ENCODE measurements around the gene HLA-DQB1. TPM values are rescaled to one million over a fixed set of nuclear protein-coding genes. Genes with fewer than 3 reads are reported as not detected.

Gene HLA-DQB1
- total and polyA plus RNA-seq, 5 donors, result 5.7 to 19.8 (median 14.8) TPM

Other genes with a start within 250 kb of the HLA-DQB1 start
- 100 to 1,000 TPM in 1 of 4 donors, 10 to 100 TPM in 3; 79.4 to 139 (median 88.9) TPM for gene HLA-DRA, start 226.8 kb downstream of the HLA-DQB1 start, total RNA-seq
- 66.7 TPM for gene HLA-DRA, start 226.8 kb downstream of the HLA-DQB1 start, polyA plus RNA-seq
- 10 to 100 TPM; 22.9 to 98.5 (median 60.7) TPM for gene HLA-DRB5, start 136.4 kb downstream of the HLA-DQB1 start, total RNA-seq
- gene HLA-DRB5, start 136.4 kb downstream of the HLA-DQB1 start, polyA plus RNA-seq, result 0.45 TPM
- gene HLA-DRB1, start 76.8 kb downstream of the HLA-DQB1 start, total RNA-seq, result 100 to 1,000 TPM in 2 of 4 donors, 10 to 100 TPM in 2; 33.7 to 153 (median 104) TPM
- 30.1 TPM for gene HLA-DRB1, start 76.8 kb downstream of the HLA-DQB1 start, polyA plus RNA-seq
- 10 to 100 TPM in 2 of 4 donors, 1 to 10 TPM in 2; 6.5 to 18.4 (median 8.9) TPM for gene HLA-DQA1, start 29.3 kb downstream of the HLA-DQB1 start, total RNA-seq
- gene HLA-DQA1, start 29.3 kb downstream of the HLA-DQB1 start, polyA plus RNA-seq, result 6.0 TPM
- 1 to 10 TPM in 1 of 4 donors, under 1 TPM in 2, not detected in 1; 0.34 to 2.8 (median 0.45) TPM for gene HLA-DQA2, start 74.7 kb upstream of the HLA-DQB1 start, total RNA-seq
- not detected for gene HLA-DQA2, start 74.7 kb upstream of the HLA-DQB1 start, polyA plus RNA-seq
- 1 to 10 TPM in 1 of 4 donors, under 1 TPM in 1, not detected in 2; 0.58 to 2.2 TPM for gene HLA-DQB2, start 96.9 kb upstream of the HLA-DQB1 start, total RNA-seq
- not detected for gene HLA-DQB2, start 96.9 kb upstream of the HLA-DQB1 start, polyA plus RNA-seq
- gene HLA-DOB, start 150.3 kb upstream of the HLA-DQB1 start, total RNA-seq, result under 1 TPM in 2 of 4 donors, not detected in 2; 0.20 to 0.22 TPM
- gene HLA-DOB, start 150.3 kb upstream of the HLA-DQB1 start, polyA plus RNA-seq, result 0.20 TPM
- gene TAP2, start 172.1 kb upstream of the HLA-DQB1 start, total RNA-seq, result 10 to 100 TPM; 17.0 to 23.3 (median 20.4) TPM
- gene TAP2, start 172.1 kb upstream of the HLA-DQB1 start, polyA plus RNA-seq, result 11.2 TPM
- gene PSMB8, start 177.4 kb upstream of the HLA-DQB1 start, total RNA-seq, result 10 to 100 TPM; 14.8 to 28.4 (median 18.8) TPM
- 23.0 TPM for gene PSMB8, start 177.4 kb upstream of the HLA-DQB1 start, polyA plus RNA-seq
- gene TAP1, start 187.0 kb upstream of the HLA-DQB1 start, total RNA-seq, result 10 to 100 TPM; 15.7 to 25.0 (median 18.6) TPM
- 20.1 TPM for gene TAP1, start 187.0 kb upstream of the HLA-DQB1 start, polyA plus RNA-seq
- gene PSMB9, start 187.5 kb upstream of the HLA-DQB1 start, total RNA-seq, result 10 to 100 TPM in 3 of 4 donors, 1 to 10 TPM in 1; 8.2 to 22.7 (median 14.7) TPM
- gene PSMB9, start 187.5 kb upstream of the HLA-DQB1 start, polyA plus RNA-seq, result 17.1 TPM

Measured in right cardiac atrium (tissue), 5 donors.